Liver (tissue), 9 donors: ENCODE data around the gene EVI5. TPM values are rescaled to one million over a fixed set of nuclear protein-coding genes. Genes with fewer than 3 reads are reported as not detected.

ENCODE experiments used
- DNase-seq: peaks from one replicate; pipeline ENCODE4 v3.0.0-alpha.2; 2017; ENCODE audit warnings: low spot score
- H3K27ac ChIP-seq, 2 donors: one replicate each; pipeline ENCODE4 v1.7.0; 2013; ENCODE audit warnings: inconsistent platforms in 2 of 2, low read length in 2 of 2, control low read depth in 1 of 2, low read depth in 1 of 2, mild to moderate bottlenecking in 1 of 2
- H3K27me3 ChIP-seq, 4 donors: one replicate each; pipeline versions ENCODE4 v1.6.1 to v1.7.0; 2013; ENCODE audit warnings: low read length in 3 of 4, inconsistent platforms in 1 of 4, mild to moderate bottlenecking in 1 of 4, moderate library complexity in 1 of 4; ENCODE audit not compliant: control insufficient read depth in 4 of 4, insufficient read depth in 4 of 4
- H3K36me3 ChIP-seq, 4 donors: one replicate each; pipeline versions ENCODE4 v1.6.1 to v1.7.0; 2013; ENCODE audit warnings: low read length in 3 of 4, mild to moderate bottlenecking in 3 of 4, low read depth in 1 of 4, moderate library complexity in 1 of 4; ENCODE audit not compliant: control insufficient read depth in 4 of 4, insufficient read depth in 3 of 4
- H3K4me1 ChIP-seq, 4 donors: one replicate each; pipeline versions ENCODE4 v1.6.1 to v1.7.0; 2013; ENCODE audit warnings: low read length in 3 of 4, mild to moderate bottlenecking in 3 of 4, moderate library complexity in 1 of 4; ENCODE audit not compliant: control insufficient read depth in 4 of 4, insufficient read depth in 4 of 4
- H3K4me3 ChIP-seq, 3 donors: one replicate each; pipeline versions ENCODE4 v1.6.1 to v1.7.0; 2013; ENCODE audit warnings: low read length in 3 of 3, control low read depth in 1 of 3, low read depth in 1 of 3, mild to moderate bottlenecking in 1 of 3
- H3K9ac ChIP-seq, 2 donors: one replicate each; pipeline ENCODE4 v1.7.0; 2013; ENCODE audit warnings: low read length in 2 of 2, mild to moderate bottlenecking in 2 of 2, moderate library complexity in 2 of 2, control low read depth in 1 of 2, low read depth in 1 of 2
- H3K9me3 ChIP-seq, 4 donors: one replicate each; pipeline versions ENCODE4 v1.6.1 to v1.7.0; 2013; ENCODE audit warnings: low read length in 3 of 4; ENCODE audit not compliant: control insufficient read depth in 4 of 4
- EGR1 ChIP-seq, 2 donors: IDR thresholded peaks; 2 replicates each; pipeline ENCODE4 v1.6.1; 2016 to 2018; ENCODE audit warnings: antibody characterized with exemption in 2 of 2, low read depth in 2 of 2
- FOXA1 ChIP-seq: IDR thresholded peaks from 2 replicates; pipeline ENCODE4 v1.6.1; 2016; ENCODE audit warnings: antibody characterized with exemption
- FOXA2 ChIP-seq: IDR thresholded peaks from 2 replicates; pipeline ENCODE4 v1.6.1; 2016; ENCODE audit warnings: antibody characterized with exemption
- GABPA ChIP-seq, 2 donors: IDR thresholded peaks in 1 of 2; conservative IDR thresholded peaks in 1 of 2; 2 replicates each; pipeline ENCODE4 v1.6.1; 2016; ENCODE audit warnings: antibody characterized with exemption in 2 of 2, mild to moderate bottlenecking in 1 of 2, moderate library complexity in 1 of 2
- HNF4A ChIP-seq, 2 donors: conservative IDR thresholded peaks; 2 replicates each; pipeline ENCODE4 v1.6.1; 2016; ENCODE audit warnings: antibody characterized with exemption in 2 of 2, mild to moderate bottlenecking in 2 of 2
- HNF4G ChIP-seq: IDR thresholded peaks from 2 replicates; pipeline ENCODE4 v1.6.1; 2016; ENCODE audit warnings: antibody characterized with exemption
- JUND ChIP-seq, 2 donors: IDR thresholded peaks; 2 replicates each; pipeline ENCODE4 v1.6.1; 2016; ENCODE audit warnings: antibody characterized with exemption in 2 of 2
- NR2F2 ChIP-seq: IDR thresholded peaks from 2 replicates; pipeline ENCODE4 v1.6.1; 2016; ENCODE audit warnings: antibody characterized with exemption
- RAD21 ChIP-seq, 2 donors: IDR thresholded peaks; 2 replicates each; pipeline ENCODE4 v1.6.1; 2016; ENCODE audit warnings: antibody characterized with exemption in 2 of 2, mild to moderate bottlenecking in 2 of 2
- RXRA ChIP-seq, 2 donors: IDR thresholded peaks; 2 replicates each; pipeline ENCODE4 v1.6.1; 2017 to 2018; ENCODE audit warnings: antibody characterized with exemption in 2 of 2, mild to moderate bottlenecking in 1 of 2
- SP1 ChIP-seq: IDR thresholded peaks from 2 replicates; pipeline ENCODE4 v1.6.1; 2018; ENCODE audit warnings: antibody characterized with exemption, mild to moderate bottlenecking
- TAF1 ChIP-seq: conservative IDR thresholded peaks from 2 replicates; pipeline ENCODE4 v1.6.1; 2016; ENCODE audit warnings: antibody characterized with exemption, mild to moderate bottlenecking
- YY1 ChIP-seq: IDR thresholded peaks from 2 replicates; pipeline ENCODE4 v1.6.1; 2016; ENCODE audit warnings: antibody characterized with exemption, mild to moderate bottlenecking
- WGBS: extraction: QIAGEN DNeasy Blood & Tissue Kit; methylation state at CpG from one replicate; pipeline ENCODE4 v1.1.7; 2013; 5-methylcytosine and 5-hydroxymethylcytosine counted together
- polyA plus RNA-seq, 2 donors: library from polyadenylated mRNA; stranded (reverse) in 1 of 2; unstranded in 1 of 2; fragments of 200-250 nt in 1 of 2; fragments of >200 nt in 1 of 2; fragmentation: Nextera tagmentation in 1 of 2; extraction: Ambion mirVana in 1 of 2; gene quantifications; one replicate each; pipeline versions ENCODE4 v1.2.1 to v1.2.3, GENCODE V29; 2013 to 2015
- total RNA-seq, 2 donors: library from RNA; depleted of rRNA; stranded (reverse); fragments of >200 nt; gene quantifications; one replicate each; pipeline ENCODE4 v1.2.3, GENCODE V29; 2014
- TF ChIP-seq, protein P1 (sequence below): IDR thresholded peaks from 2 replicates; pipeline ENCODE4 v1.6.1; 2016; ENCODE audit warnings: antibody characterized with exemption
- TF ChIP-seq, protein P2 (sequence below): IDR thresholded peaks from 2 replicates; pipeline ENCODE4 v1.6.1; 2016; ENCODE audit warnings: antibody characterized with exemption
- TF ChIP-seq, protein P3 (sequence below): IDR thresholded peaks from 2 replicates; pipeline ENCODE4 v1.6.1; 2016; ENCODE audit warnings: antibody characterized with exemption, mild to moderate bottlenecking
- TF ChIP-seq, protein P4 (sequence below): fragments of 150-350 bp; IDR thresholded peaks from 2 replicates; pipeline ENCODE4 v1.5.1; 2017; ENCODE audit warnings: improper control_type of control experiment, low read depth, low read length; ENCODE audit not compliant: missing input control
- TF ChIP-seq, protein P5 (sequence below): IDR thresholded peaks from 2 replicates; pipeline ENCODE4 v1.6.1; 2016; ENCODE audit warnings: antibody characterized with exemption
- donor health status: healthy.
- donor health status: healthy.
- donor health status: healthy.
- donor health status: healthy.
- donor health status: healthy.

Gene EVI5
- total and polyA plus RNA-seq, 4 donors = 4.0 to 35.9 (median 19.1) TPM

DNA sequence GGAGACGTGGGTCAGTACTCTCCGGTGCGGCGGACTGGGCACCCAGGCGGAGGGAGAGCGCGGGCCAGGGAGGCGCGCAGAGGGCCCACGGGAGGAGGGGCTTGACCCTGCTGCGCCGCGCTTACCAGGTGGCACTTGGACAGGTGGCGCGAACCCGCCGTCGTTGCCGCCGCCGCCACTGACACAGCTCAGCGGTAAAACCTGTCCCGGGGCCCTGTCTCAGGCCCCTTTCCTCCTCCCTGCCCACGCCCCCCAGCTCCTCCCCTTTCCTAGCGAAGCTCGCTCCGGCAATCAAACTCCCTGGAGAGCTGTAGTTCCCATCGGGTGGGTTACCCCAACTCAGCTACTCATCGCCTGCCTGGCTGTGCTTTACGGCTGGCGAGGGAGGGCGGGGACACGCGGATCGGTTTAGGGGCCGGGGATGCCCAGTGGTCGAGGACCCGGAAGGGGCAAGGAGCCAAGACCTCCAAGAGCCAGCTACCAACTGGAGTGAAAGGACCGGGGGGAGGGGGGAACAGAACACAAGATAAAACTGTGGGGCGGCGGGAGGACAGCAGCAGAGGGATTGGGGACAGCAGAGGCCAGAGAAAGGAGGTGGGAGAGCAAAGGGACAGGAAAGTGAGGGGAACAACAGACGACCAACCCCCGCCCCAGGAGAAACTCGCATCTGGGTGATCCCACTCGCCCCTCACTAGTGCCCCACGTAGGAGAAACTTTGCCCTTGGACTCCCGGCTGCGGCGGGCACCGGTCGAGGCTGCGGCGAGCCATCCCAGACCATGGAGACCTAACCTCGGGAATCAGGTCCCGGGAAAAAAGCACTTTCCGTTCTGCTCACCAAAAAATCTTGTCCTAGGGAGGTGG, 301.1 kb downstream of the EVI5 start:
- H3K36me3 ChIP-seq = no peaks in the 10 kb centered on the region
- no peaks in the 10 kb centered on the region for H3K9me3 ChIP-seq
- 3% methylated on average over 56 of the region's 56 CpGs for WGBS
- no peak overlapping the region for H3K27ac ChIP-seq
- H3K27me3 ChIP-seq = peaks cover 0 to 14% (median 3%) of the 10 kb centered on the region in 4 donors
- H3K4me1 ChIP-seq = peaks cover 28 to 62% (median 54%) of the 10 kb centered on the region in 4 donors
- H3K9ac ChIP-seq = no peak overlapping the region
- TF ChIP-seq RXRA (IDR thresholded peaks at IDR 0.05) = no peak
- no peak for TF ChIP-seq YY1
- no peak for TF ChIP-seq RAD21 (IDR thresholded peaks at IDR 0.05)
- no peak for TF ChIP-seq NR2F2
- no peak for TF ChIP-seq HNF4A (conservative IDR thresholded peaks at IDR 0.05)
- no peak for TF ChIP-seq FOXA2
- no peak for TF ChIP-seq JUND (IDR thresholded peaks at IDR 0.05)
- TF ChIP-seq SP1 = no peak
- TF ChIP-seq, protein P1, sequence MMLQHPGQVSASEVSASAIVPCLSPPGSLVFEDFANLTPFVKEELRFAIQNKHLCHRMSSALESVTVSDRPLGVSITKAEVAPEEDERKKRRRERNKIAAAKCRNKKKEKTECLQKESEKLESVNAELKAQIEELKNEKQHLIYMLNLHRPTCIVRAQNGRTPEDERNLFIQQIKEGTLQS = no peak
- no peak for TF ChIP-seq HNF4G
- no peak for TF ChIP-seq EGR1 (IDR thresholded peaks at IDR 0.05; ENCODE audit: low read depth in 2 of 2)
- no peak for TF ChIP-seq GABPA (IDR thresholded peaks at IDR 0.05 in 1 of 2, conservative IDR thresholded peaks at IDR 0.05 in 1 of 2)
- TF ChIP-seq, protein P2, sequence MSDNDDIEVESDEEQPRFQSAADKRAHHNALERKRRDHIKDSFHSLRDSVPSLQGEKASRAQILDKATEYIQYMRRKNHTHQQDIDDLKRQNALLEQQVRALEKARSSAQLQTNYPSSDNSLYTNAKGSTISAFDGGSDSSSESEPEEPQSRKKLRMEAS = no peak
- TF ChIP-seq, protein P3, sequence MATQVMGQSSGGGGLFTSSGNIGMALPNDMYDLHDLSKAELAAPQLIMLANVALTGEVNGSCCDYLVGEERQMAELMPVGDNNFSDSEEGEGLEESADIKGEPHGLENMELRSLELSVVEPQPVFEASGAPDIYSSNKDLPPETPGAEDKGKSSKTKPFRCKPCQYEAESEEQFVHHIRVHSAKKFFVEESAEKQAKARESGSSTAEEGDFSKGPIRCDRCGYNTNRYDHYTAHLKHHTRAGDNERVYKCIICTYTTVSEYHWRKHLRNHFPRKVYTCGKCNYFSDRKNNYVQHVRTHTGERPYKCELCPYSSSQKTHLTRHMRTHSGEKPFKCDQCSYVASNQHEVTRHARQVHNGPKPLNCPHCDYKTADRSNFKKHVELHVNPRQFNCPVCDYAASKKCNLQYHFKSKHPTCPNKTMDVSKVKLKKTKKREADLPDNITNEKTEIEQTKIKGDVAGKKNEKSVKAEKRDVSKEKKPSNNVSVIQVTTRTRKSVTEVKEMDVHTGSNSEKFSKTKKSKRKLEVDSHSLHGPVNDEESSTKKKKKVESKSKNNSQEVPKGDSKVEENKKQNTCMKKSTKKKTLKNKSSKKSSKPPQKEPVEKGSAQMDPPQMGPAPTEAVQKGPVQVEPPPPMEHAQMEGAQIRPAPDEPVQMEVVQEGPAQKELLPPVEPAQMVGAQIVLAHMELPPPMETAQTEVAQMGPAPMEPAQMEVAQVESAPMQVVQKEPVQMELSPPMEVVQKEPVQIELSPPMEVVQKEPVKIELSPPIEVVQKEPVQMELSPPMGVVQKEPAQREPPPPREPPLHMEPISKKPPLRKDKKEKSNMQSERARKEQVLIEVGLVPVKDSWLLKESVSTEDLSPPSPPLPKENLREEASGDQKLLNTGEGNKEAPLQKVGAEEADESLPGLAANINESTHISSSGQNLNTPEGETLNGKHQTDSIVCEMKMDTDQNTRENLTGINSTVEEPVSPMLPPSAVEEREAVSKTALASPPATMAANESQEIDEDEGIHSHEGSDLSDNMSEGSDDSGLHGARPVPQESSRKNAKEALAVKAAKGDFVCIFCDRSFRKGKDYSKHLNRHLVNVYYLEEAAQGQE = no peak
- no peak for TF ChIP-seq TAF1
- TF ChIP-seq, protein P4, sequence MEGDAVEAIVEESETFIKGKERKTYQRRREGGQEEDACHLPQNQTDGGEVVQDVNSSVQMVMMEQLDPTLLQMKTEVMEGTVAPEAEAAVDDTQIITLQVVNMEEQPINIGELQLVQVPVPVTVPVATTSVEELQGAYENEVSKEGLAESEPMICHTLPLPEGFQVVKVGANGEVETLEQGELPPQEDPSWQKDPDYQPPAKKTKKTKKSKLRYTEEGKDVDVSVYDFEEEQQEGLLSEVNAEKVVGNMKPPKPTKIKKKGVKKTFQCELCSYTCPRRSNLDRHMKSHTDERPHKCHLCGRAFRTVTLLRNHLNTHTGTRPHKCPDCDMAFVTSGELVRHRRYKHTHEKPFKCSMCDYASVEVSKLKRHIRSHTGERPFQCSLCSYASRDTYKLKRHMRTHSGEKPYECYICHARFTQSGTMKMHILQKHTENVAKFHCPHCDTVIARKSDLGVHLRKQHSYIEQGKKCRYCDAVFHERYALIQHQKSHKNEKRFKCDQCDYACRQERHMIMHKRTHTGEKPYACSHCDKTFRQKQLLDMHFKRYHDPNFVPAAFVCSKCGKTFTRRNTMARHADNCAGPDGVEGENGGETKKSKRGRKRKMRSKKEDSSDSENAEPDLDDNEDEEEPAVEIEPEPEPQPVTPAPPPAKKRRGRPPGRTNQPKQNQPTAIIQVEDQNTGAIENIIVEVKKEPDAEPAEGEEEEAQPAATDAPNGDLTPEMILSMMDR = no peak
- TF ChIP-seq, protein P5, sequence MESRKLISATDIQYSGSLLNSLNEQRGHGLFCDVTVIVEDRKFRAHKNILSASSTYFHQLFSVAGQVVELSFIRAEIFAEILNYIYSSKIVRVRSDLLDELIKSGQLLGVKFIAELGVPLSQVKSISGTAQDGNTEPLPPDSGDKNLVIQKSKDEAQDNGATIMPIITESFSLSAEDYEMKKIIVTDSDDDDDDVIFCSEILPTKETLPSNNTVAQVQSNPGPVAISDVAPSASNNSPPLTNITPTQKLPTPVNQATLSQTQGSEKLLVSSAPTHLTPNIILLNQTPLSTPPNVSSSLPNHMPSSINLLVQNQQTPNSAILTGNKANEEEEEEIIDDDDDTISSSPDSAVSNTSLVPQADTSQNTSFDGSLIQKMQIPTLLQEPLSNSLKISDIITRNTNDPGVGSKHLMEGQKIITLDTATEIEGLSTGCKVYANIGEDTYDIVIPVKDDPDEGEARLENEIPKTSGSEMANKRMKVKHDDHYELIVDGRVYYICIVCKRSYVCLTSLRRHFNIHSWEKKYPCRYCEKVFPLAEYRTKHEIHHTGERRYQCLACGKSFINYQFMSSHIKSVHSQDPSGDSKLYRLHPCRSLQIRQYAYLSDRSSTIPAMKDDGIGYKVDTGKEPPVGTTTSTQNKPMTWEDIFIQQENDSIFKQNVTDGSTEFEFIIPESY = no peak
- TF ChIP-seq FOXA1 = no peak
- DNase-seq = no peak
- H3K4me3 ChIP-seq = peak overlapping the region in 2 of 3 donors; percentile 32 to 71
